ENCODE results near the gene PLPPR4. TPM values are rescaled to one million over a fixed set of nuclear protein-coding genes. Genes with fewer than 3 reads are reported as not detected.

PLPPR4 gene
- total RNA-seq, 1 donor, result 2.2 TPM

DNA sequence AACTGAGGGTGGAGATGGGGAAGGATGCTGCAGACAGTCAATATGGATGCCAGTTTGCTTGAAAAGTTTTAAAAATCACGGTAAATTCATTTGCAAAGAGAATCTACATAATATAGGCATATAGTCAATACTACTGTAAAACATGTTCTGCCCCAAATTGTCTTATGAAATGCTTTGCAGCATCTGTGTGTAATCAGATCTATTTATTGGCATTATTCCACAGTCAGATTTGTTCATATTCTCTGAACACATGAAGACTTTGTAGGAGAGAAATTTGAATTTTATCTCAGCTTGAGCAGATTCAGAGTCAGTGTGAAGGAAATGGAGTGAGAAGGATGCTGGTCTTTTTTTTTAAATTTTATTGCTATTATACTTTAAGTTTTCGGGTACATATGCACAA, 88.5 kb downstream of the PLPPR4 start:
- TF ChIP-seq, protein P1, sequence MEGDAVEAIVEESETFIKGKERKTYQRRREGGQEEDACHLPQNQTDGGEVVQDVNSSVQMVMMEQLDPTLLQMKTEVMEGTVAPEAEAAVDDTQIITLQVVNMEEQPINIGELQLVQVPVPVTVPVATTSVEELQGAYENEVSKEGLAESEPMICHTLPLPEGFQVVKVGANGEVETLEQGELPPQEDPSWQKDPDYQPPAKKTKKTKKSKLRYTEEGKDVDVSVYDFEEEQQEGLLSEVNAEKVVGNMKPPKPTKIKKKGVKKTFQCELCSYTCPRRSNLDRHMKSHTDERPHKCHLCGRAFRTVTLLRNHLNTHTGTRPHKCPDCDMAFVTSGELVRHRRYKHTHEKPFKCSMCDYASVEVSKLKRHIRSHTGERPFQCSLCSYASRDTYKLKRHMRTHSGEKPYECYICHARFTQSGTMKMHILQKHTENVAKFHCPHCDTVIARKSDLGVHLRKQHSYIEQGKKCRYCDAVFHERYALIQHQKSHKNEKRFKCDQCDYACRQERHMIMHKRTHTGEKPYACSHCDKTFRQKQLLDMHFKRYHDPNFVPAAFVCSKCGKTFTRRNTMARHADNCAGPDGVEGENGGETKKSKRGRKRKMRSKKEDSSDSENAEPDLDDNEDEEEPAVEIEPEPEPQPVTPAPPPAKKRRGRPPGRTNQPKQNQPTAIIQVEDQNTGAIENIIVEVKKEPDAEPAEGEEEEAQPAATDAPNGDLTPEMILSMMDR (IDR thresholded peaks at IDR 0.05; ENCODE audit: insufficient read depth, low read depth, low read length), result no peak
- no peak for DNase-seq (ENCODE audit: low read depth)
- H3K4me3 ChIP-seq (ENCODE audit: low read depth, low read length), result no peak overlapping the region

DNA sequence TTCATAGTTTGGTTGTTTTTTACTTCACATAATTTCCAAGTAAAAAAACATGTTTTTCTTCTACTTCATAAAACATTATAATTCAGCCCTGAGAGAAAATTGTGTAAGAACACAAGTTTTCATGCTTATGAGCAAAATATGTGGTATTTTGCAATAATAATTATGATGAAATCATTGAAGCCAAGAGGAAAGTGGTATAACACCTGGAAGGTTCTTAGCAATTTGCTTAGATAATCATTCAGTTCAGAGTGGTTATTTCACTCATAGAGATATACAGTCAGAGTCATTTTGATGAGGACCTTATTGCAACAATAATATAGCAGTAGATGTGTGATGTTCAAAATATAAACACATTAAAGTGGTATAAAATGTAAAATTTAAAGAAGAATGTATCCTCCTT, 94.5 kb downstream of the PLPPR4 start:
- no peak for DNase-seq (ENCODE audit: low read depth)
- H3K4me3 ChIP-seq (ENCODE audit: low read depth, low read length), result no peak overlapping the region
- TF ChIP-seq, protein P1 (IDR thresholded peaks at IDR 0.05; ENCODE audit: insufficient read depth, low read depth, low read length), result no peak
